ENCODE data around the gene RNF215. TPM values are rescaled to one million over a fixed set of nuclear protein-coding genes. Genes with fewer than 3 reads are reported as not detected.

Gene RNF215
- total RNA-seq, 3 donors from 2014 or later = 13.3 to 15.4 (median 14.0) TPM

- no peak overlapping the region for H3K4me3 ChIP-seq
- no peaks in the 10 kb centered on the region for H3K36me3 ChIP-seq
- no peak overlapping the region for H3K27ac ChIP-seq
- intact Hi-C loops (cut with DNase I; ENCODE audit: low total_unique reads) = no loop called here
- H3K4me1 ChIP-seq = no peaks in the 10 kb centered on the region
- DNase-seq (ENCODE audit: low spot score in 2 of 2) = no peak
- no peaks in the 10 kb centered on the region for H3K9me3 ChIP-seq
- no peak for TF ChIP-seq POLR2A (IDR thresholded peaks at IDR 0.05)
- TF ChIP-seq POLR2AphosphoS5 (IDR thresholded peaks at IDR 0.05) = no peak
- TF ChIP-seq CTCF (IDR thresholded peaks at IDR 0.05) = no peak
- no peaks in the 10 kb centered on the region for H3K27me3 ChIP-seq
Observed at GRCh38 chr22:30370641-30371230, 16.5 kb downstream of the RNF215 start.

GRCh38 chr22:30368420-30368819 is 18.8 kb downstream of the RNF215 start:
- Histone ChIP-seq H3K36me3 (no peaks in the 10 kb centered on the region), H3K4me3 (no peak overlapping the region), H3K4me1 (no peaks in the 10 kb centered on the region), H3K27me3 (no peaks in the 10 kb centered on the region), H3K9me3 (no peaks in the 10 kb centered on the region), H3K27ac (no peak overlapping the region)
- intact Hi-C loops (cut with DNase I; ENCODE audit: low total_unique reads) = no loop called here
- TF ChIP-seq CTCF (IDR thresholded peaks at IDR 0.05) (no peak), POLR2A (IDR thresholded peaks at IDR 0.05) (no peak), POLR2AphosphoS5 (IDR thresholded peaks at IDR 0.05) (no peak)
- no peak for DNase-seq (ENCODE audit: low spot score in 2 of 2)

- Histone ChIP-seq H3K9me3 (no peaks in the 10 kb centered on the region), H3K4me1 (no peaks in the 10 kb centered on the region)
Observed at GRCh38 chr22:30365891-30366290, 21.3 kb downstream of the RNF215 start.

GRCh38 chr22:30362651-30363281 is 24.4 kb downstream of the RNF215 start:
- DNase-seq (ENCODE audit: low spot score in 2 of 2) = no peak
- H3K36me3 ChIP-seq = no peaks in the 10 kb centered on the region
- no peaks in the 10 kb centered on the region for H3K27me3 ChIP-seq
- TF ChIP-seq CTCF (IDR thresholded peaks at IDR 0.05) (no peak), POLR2A (IDR thresholded peaks at IDR 0.05) (no peak), POLR2AphosphoS5 (IDR thresholded peaks at IDR 0.05) (no peak)
- intact Hi-C loops (cut with DNase I; ENCODE audit: low total_unique reads) = no loop called here
- no peaks in the 10 kb centered on the region for H3K9me3 ChIP-seq
- no peak overlapping the region for H3K27ac ChIP-seq
- no peak overlapping the region for H3K4me3 ChIP-seq
- H3K4me1 ChIP-seq = no peaks in the 10 kb centered on the region

More at GRCh38 chr22:30365891-30366290, 21.3 kb downstream of the RNF215 start:
- H3K27me3 ChIP-seq = no peaks in the 10 kb centered on the region
- H3K27ac ChIP-seq = no peak overlapping the region
- no peaks in the 10 kb centered on the region for H3K36me3 ChIP-seq
- H3K4me3 ChIP-seq = no peak overlapping the region
- intact Hi-C loops (cut with DNase I; ENCODE audit: low total_unique reads) = no loop called here
- no peak for DNase-seq (ENCODE audit: low spot score in 2 of 2)
- no peak for TF ChIP-seq CTCF (IDR thresholded peaks at IDR 0.05)
- TF ChIP-seq POLR2AphosphoS5 (IDR thresholded peaks at IDR 0.05) = no peak
- TF ChIP-seq POLR2A (IDR thresholded peaks at IDR 0.05) = no peak

- H3K4me1 ChIP-seq = no peaks in the 10 kb centered on the region
- TF ChIP-seq POLR2A (IDR thresholded peaks at IDR 0.05) (no peak), CTCF (IDR thresholded peaks at IDR 0.05) (no peak)
- no peaks in the 10 kb centered on the region for H3K36me3 ChIP-seq
- DNase-seq (ENCODE audit: low spot score in 2 of 2) = no peak
- intact Hi-C loops (cut with DNase I; ENCODE audit: low total_unique reads) = no loop called here
- no peaks in the 10 kb centered on the region for H3K27me3 ChIP-seq
- no peak overlapping the region for H3K4me3 ChIP-seq
- H3K27ac ChIP-seq = no peak overlapping the region
- H3K9me3 ChIP-seq = no peaks in the 10 kb centered on the region
Observed at GRCh38 chr22:30361916-30362650, 25.1 kb downstream of the RNF215 start.

Data from breast epithelium (tissue), 4 donors.